SK-N-SH treated with all-trans-retinoic acid at 6 μM for 48 hours (cell line): ENCODE data around the gene DNAJC17.

Source experiments
- ATAC-seq: fragments of 200-7000 bp; cut with Tn5 transposase; 3 replicates; pipeline ENCODE4 v1.9.1; 2020; ENCODE audit warnings: mild to moderate bottlenecking, moderate library complexity
- ARNTL ChIP-seq: fragments of 450-650 bp; formaldehyde crosslinking; IDR thresholded peaks from 2 replicates; pipeline ENCODE4 v1.5.0; 2020; ENCODE audit warnings: low read depth, mild to moderate bottlenecking, moderate library complexity, borderline replicate concordance
- BACH2 ChIP-seq: fragments of 250-450 bp; sonication (Bioruptor Pico); IDR thresholded peaks from 2 replicates; pipeline ENCODE4 v1.9.0; 2021; ENCODE audit warnings: mild to moderate bottlenecking, borderline replicate concordance
- CREB5 ChIP-seq: fragments of 250-450 bp; sonication (Bioruptor Pico); IDR thresholded peaks from 2 replicates; pipeline ENCODE4 v1.5.1; 2020; ENCODE audit warnings: low read depth, mild to moderate bottlenecking, moderate library complexity
- CSDC2 ChIP-seq: fragments of 250-450 bp; sonication (Bioruptor Pico); IDR thresholded peaks from 2 replicates; pipeline ENCODE4 v1.5.0; 2020; ENCODE audit warnings: mild to moderate bottlenecking, moderate library complexity
- ESRRG ChIP-seq: fragments of 250-450 bp; sonication (Bioruptor Pico); IDR thresholded peaks from 2 replicates; pipeline ENCODE4 v1.6.1; 2021; ENCODE audit warnings: mild to moderate bottlenecking
- GLIS3 ChIP-seq: fragments of 250-450 bp; sonication (Bioruptor Pico); IDR thresholded peaks from 2 replicates; pipeline ENCODE4 v1.5.0; 2020; ENCODE audit warnings: mild to moderate bottlenecking, moderate library complexity
- ISL1 ChIP-seq: fragments of 250-450 bp; sonication (Bioruptor Pico); IDR thresholded peaks from 2 replicates; pipeline ENCODE4 v2.1.2; 2022; ENCODE audit warnings: mild to moderate bottlenecking, moderate library complexity
- OSR1 ChIP-seq: fragments of 250-450 bp; sonication (Bioruptor Pico); IDR thresholded peaks from 2 replicates; pipeline ENCODE4 v1.8.0; 2022; ENCODE audit warnings: moderate library complexity, mild to moderate bottlenecking, inconsistent platforms
- PATZ1 ChIP-seq: fragments of 250-450 bp; sonication (Bioruptor Pico); IDR thresholded peaks from 2 replicates; pipeline ENCODE4 v1.8.0; 2020; ENCODE audit warnings: mild to moderate bottlenecking, moderate library complexity, borderline replicate concordance
- POU6F1 ChIP-seq: fragments of 250-450 bp; sonication (Bioruptor Pico); IDR thresholded peaks from 2 replicates; pipeline ENCODE4 v1.8.0; 2021; ENCODE audit warnings: low read depth, mild to moderate bottlenecking, moderate library complexity, borderline replicate concordance
- PPARA ChIP-seq: fragments of 250-450 bp; sonication (Bioruptor Pico); IDR thresholded peaks from 2 replicates; pipeline ENCODE4 v1.5.0; 2020; ENCODE audit warnings: mild to moderate bottlenecking, borderline replicate concordance
- RARB ChIP-seq: fragments of 250-450 bp; sonication (Bioruptor Pico); IDR thresholded peaks from 2 replicates; pipeline ENCODE4 v1.8.0; 2021; ENCODE audit warnings: mild to moderate bottlenecking, moderate library complexity
- SNAI2 ChIP-seq: fragments of 250-450 bp; sonication (Bioruptor Pico); IDR thresholded peaks from 2 replicates; pipeline ENCODE4 v1.5.0; 2020; ENCODE audit warnings: mild to moderate bottlenecking, moderate library complexity
- TCF4 ChIP-seq: fragments of 250-450 bp; sonication (Bioruptor Pico); IDR thresholded peaks from 2 replicates; pipeline ENCODE4 v1.8.0; 2021; ENCODE audit warnings: mild to moderate bottlenecking, moderate library complexity, borderline replicate concordance
- TOX ChIP-seq: fragments of 250-450 bp; sonication (Bioruptor Pico); IDR thresholded peaks from 2 replicates; pipeline ENCODE4 v1.8.0; 2021; ENCODE audit warnings: mild to moderate bottlenecking, moderate library complexity, borderline replicate concordance
- TSHZ2 ChIP-seq: fragments of 250-450 bp; sonication (Bioruptor Pico); IDR thresholded peaks from 2 replicates; pipeline ENCODE4 v1.5.0; 2020; ENCODE audit warnings: mild to moderate bottlenecking, moderate library complexity
- ZC3H10 ChIP-seq: fragments of 250-450 bp; sonication (Bioruptor Pico); IDR thresholded peaks from 2 replicates; pipeline ENCODE4 v1.5.1; 2021; ENCODE audit warnings: mild to moderate bottlenecking, moderate library complexity
- ZFP3 ChIP-seq: fragments of 250-450 bp; sonication (Bioruptor Pico); IDR thresholded peaks from 2 replicates; pipeline ENCODE4 v1.5.0; 2020; ENCODE audit warnings: mild to moderate bottlenecking, moderate library complexity
- ZFP30 ChIP-seq: fragments of 450-650 bp; formaldehyde crosslinking; IDR thresholded peaks from 2 replicates; pipeline ENCODE4 v1.5.0; 2022; ENCODE audit warnings: mild to moderate bottlenecking, moderate library complexity
- ZNF565 ChIP-seq: fragments of 450-650 bp; formaldehyde crosslinking; conservative IDR thresholded peaks from 2 replicates; pipeline ENCODE4 v1.5.0; 2020; ENCODE audit warnings: low read depth, mild to moderate bottlenecking, moderate library complexity
- ZNF70 ChIP-seq: fragments of 450-650 bp; formaldehyde crosslinking; IDR thresholded peaks from 2 replicates; pipeline ENCODE4 v1.5.0; 2020; ENCODE audit warnings: mild to moderate bottlenecking, moderate library complexity

The DNAJC17 gene

GRCh38 chr15:40793216-40793989 is 13.9 kb downstream of the DNAJC17 start:
- TF ChIP-seq BACH2 (CRISPR knock-in tag) (no peak), ZNF565 (no peak), PPARA (CRISPR knock-in tag) (no peak), GLIS3 (no peak), CSDC2 (no peak), ZFP3 (CRISPR knock-in tag) (no peak), ZNF70 (no peak), PATZ1 (CRISPR knock-in tag) (no peak), SNAI2 (no peak)
- ATAC-seq: peak; percentile 92

GRCh38 chr15:40792394-40792793 is 14.9 kb downstream of the DNAJC17 start:
- no peak for ATAC-seq
- no peak for TF ChIP-seq ZFP30 (CRISPR knock-in tag)
- no peak for TF ChIP-seq ZC3H10
- no peak for TF ChIP-seq PATZ1 (CRISPR knock-in tag)
- TF ChIP-seq POU6F1 (CRISPR knock-in tag): no peak
- no peak for TF ChIP-seq OSR1 (CRISPR knock-in tag)
- no peak for TF ChIP-seq ISL1
- TF ChIP-seq ZFP3 (CRISPR knock-in tag): no peak
- no peak for TF ChIP-seq ARNTL
- no peak for TF ChIP-seq ESRRG (CRISPR knock-in tag)
- TF ChIP-seq BACH2 (CRISPR knock-in tag): no peak

GRCh38 chr15:40790718-40791117 is 16.6 kb downstream of the DNAJC17 start:
- ATAC-seq: no peak
- no peak for TF ChIP-seq OSR1 (CRISPR knock-in tag)
- no peak for TF ChIP-seq CREB5 (CRISPR knock-in tag)
- TF ChIP-seq ISL1: no peak
- no peak for TF ChIP-seq ESRRG (CRISPR knock-in tag)
- no peak for TF ChIP-seq TOX (CRISPR knock-in tag)
- TF ChIP-seq TSHZ2 (CRISPR knock-in tag): no peak
- no peak for TF ChIP-seq CSDC2
- no peak for TF ChIP-seq TCF4 (CRISPR knock-in tag)
- no peak for TF ChIP-seq ZC3H10
- TF ChIP-seq ZNF70: no peak
- TF ChIP-seq ZNF565: no peak
- TF ChIP-seq SNAI2: no peak
- no peak for TF ChIP-seq ZFP30 (CRISPR knock-in tag)
- TF ChIP-seq BACH2 (CRISPR knock-in tag): no peak
- no peak for TF ChIP-seq RARB
- TF ChIP-seq PPARA (CRISPR knock-in tag): no peak
